ENCODE measurements around the gene PTGIS.
"Not testable (repeated sequence)": the region's sequence is repeated elsewhere in the genome, so short reads cannot be mapped to it uniquely, and the experiment has no call there.

Gene PTGIS

DNA sequence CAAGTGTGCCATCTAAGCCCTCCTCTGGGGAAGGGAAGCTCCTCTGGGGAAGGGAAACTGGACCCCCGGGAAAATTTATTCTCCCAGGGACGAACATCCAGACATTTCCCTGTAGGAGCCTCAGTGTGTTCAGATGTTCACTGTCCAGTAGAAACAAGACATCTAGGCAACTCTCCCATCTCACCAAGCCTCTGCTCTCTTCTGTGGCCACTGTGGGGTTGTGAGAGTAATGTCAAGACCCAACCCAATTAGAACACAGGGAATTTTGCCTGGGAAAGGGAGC, 3.6 kb upstream of the PTGIS start:
- no peak overlapping the region for H3K4me3 ChIP-seq (ENCODE audit: low read depth, low read length)
- TF ChIP-seq, protein P1, sequence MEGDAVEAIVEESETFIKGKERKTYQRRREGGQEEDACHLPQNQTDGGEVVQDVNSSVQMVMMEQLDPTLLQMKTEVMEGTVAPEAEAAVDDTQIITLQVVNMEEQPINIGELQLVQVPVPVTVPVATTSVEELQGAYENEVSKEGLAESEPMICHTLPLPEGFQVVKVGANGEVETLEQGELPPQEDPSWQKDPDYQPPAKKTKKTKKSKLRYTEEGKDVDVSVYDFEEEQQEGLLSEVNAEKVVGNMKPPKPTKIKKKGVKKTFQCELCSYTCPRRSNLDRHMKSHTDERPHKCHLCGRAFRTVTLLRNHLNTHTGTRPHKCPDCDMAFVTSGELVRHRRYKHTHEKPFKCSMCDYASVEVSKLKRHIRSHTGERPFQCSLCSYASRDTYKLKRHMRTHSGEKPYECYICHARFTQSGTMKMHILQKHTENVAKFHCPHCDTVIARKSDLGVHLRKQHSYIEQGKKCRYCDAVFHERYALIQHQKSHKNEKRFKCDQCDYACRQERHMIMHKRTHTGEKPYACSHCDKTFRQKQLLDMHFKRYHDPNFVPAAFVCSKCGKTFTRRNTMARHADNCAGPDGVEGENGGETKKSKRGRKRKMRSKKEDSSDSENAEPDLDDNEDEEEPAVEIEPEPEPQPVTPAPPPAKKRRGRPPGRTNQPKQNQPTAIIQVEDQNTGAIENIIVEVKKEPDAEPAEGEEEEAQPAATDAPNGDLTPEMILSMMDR (IDR thresholded peaks at IDR 0.05; ENCODE audit: borderline replicate concordance, insufficient read depth, low read depth, low read length), result no peak

DNA sequence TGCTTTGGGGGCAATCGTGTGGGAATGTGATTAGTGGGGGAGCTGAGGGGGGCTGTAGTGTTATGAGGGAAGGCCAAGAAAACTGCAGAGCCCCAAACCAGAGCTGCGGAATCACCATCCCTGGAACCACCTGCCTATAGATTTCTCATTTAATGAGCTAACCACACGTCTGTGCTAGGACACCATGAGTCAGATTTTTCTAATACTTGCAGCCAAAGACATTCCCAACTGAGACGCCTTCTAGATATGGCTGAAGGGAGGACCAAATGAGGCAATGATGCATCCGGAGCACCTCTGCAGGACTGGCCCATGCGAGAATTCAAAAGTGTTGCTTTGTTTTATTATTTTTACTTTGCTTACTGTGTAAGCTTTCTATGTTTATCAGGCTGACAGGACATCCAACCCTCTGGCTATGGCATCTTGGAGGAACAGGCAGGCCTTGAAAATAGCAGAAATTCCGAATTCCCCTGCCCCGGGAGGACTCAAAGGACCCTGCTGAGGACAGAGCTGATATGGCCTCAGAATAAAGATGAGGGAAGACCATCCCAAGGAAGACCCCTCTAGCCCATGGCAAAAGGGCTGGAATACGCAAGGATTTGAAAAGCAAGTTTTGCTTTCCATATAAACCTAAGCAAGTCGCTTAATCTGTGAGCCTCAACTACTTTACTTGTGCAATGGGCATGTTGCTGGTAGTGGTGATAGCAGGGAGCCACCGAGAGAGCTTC, 3.1 kb upstream of the PTGIS start:
- TF ChIP-seq, protein P1 (IDR thresholded peaks at IDR 0.05; ENCODE audit: borderline replicate concordance, insufficient read depth, low read depth, low read length), result no peak
- no peak overlapping the region for H3K4me3 ChIP-seq (ENCODE audit: low read depth, low read length)

DNA sequence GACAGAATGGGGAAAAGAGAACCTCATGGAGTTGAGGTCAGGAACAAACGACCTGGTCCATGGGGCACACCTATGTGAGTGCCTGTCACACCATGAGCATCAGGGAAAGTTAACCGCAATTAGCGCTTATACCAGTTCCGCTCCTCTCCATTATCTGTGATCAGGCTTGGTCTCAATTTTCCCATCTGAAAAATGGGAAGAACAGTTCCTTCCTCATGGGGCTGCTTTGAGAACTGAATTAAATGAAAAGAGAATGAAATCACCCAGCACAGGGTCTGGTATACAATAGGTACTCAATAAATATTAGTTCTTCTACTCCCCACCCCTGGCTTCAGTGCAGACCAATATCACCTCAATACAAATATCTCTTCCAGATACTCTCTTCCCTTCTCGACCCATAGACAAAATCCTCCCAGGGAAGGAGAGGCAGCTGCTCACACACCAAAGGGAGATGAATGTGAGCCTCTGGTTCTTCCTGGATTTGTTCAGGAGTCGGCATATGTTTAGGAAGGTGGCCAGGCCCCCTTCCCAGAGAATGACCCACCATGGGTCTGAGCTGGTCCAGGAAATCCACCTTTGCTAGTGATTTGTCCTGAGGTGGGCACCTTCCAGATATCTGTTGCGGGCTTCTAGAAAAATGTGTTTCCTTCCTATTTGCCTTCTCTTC, 2.4 kb upstream of the PTGIS start:
- TF ChIP-seq, protein P1 (IDR thresholded peaks at IDR 0.05; ENCODE audit: borderline replicate concordance, insufficient read depth, low read depth, low read length), result no peak
- H3K4me3 ChIP-seq (ENCODE audit: low read depth, low read length), result no peak overlapping the region

DNA sequence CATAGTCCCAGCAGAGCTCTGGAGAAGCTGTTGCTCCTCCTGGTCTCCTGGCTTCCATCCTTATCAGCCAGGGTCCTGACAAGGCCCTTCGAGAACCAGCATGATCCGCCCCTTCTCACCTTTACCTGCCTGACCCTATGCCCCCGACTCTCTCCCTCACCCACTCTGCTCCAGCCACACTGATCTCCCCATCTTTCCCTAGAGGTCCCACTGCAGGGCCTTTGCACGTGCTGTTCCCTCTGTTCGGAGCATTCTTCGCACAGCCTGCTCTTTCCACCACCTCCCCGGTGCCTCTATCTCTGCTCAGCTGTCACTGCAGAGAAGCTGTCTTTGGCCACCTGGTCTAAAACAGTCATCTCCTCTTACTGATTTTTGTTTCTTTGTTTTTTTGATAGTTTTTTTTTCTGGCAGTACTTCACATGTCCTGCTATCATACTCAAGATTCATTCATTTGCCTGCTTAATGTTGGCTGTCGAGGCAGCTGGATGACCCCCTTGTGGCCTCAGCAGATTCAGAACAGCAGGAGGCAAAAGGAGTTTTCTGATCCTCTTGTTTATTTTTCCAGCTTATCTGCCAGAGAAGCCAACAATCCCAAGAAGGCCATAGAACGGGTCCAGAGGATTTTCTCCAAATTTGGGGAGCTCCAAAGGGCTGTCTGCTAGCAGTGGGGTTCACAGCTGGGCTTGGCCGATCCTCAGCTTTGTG, 1.6 kb upstream of the PTGIS start:
- H3K4me3 ChIP-seq (ENCODE audit: low read depth, low read length), result no peak overlapping the region
- TF ChIP-seq, protein P1 (IDR thresholded peaks at IDR 0.05; ENCODE audit: borderline replicate concordance, insufficient read depth, low read depth, low read length), result no peak

- TF ChIP-seq, protein P1 (IDR thresholded peaks at IDR 0.05; ENCODE audit: borderline replicate concordance, insufficient read depth, low read depth, low read length), result no peak
- H3K4me3 ChIP-seq (ENCODE audit: low read depth, low read length), result no peak overlapping the region
These were observed 578 bp upstream of the PTGIS start for GRCh38 chr20:49568278-49569151.

GRCh38 chr20:49566401-49567364, 1.3 kb downstream of the PTGIS start:
- H3K4me3 ChIP-seq (ENCODE audit: low read depth, low read length), result no peak overlapping the region
- TF ChIP-seq, protein P1 (IDR thresholded peaks at IDR 0.05; ENCODE audit: borderline replicate concordance, insufficient read depth, low read depth, low read length), result no peak

- not testable (repeated sequence) for H3K4me3 ChIP-seq (ENCODE audit: low read depth, low read length)
These were observed 2.9 kb downstream of the PTGIS start for GRCh38 chr20:49564991-49565390.

All from GM12875 (cell line).